Testis (tissue), 5 donors: ENCODE data around the gene CBX5. TPM values are rescaled to one million over a fixed set of nuclear protein-coding genes. Genes with fewer than 3 reads are reported as not detected.
"Not testable (repeated sequence)": the region's sequence is repeated elsewhere in the genome, so short reads cannot be mapped to it uniquely, and the experiment has no call there.

Source experiments
- DNase-seq: peaks from one replicate; pipeline ENCODE4 v3.0.0-alpha.2; 2019
- H3K27ac ChIP-seq, 2 donors: fragments of 200-600 bp; sonication (generic); one replicate each; pipeline ENCODE4 v1.5.1; 2019
- H3K27me3 ChIP-seq: fragments of 200-600 bp; sonication (generic); one replicate; pipeline ENCODE4 v1.5.1; 2019
- H3K36me3 ChIP-seq: fragments of 200-600 bp; sonication (generic); one replicate; pipeline ENCODE4 v1.5.1; 2017; ENCODE audit warnings: low read depth; ENCODE audit errors: missing control alignments
- H3K4me1 ChIP-seq: fragments of 200-600 bp; sonication (generic); one replicate; pipeline ENCODE4 v1.5.1; 2019
- H3K4me3 ChIP-seq, 2 donors: fragments of 200-600 bp; sonication (generic); one replicate each; pipeline ENCODE4 v1.5.1; 2017 to 2019
- H3K9me3 ChIP-seq: fragments of 200-600 bp; sonication (generic); one replicate; pipeline ENCODE4 v1.5.1; 2017
- CTCF ChIP-seq, 3 experiments: fragments of 450-650 bp in 2 of 3; fragments of 200-600 bp in 1 of 3; sonication (generic) in 1 of 3; IDR thresholded peaks; one replicate each; pipeline ENCODE4 v1.5.1; 2016 to 2019; ENCODE audit warnings: antibody characterized with exemption in 3 of 3, mild to moderate bottlenecking in 2 of 3, moderate library complexity in 1 of 3
- POLR2A ChIP-seq: fragments of 450-650 bp; IDR thresholded peaks from one replicate; pipeline ENCODE4 v1.6.1; 2017; ENCODE audit warnings: antibody characterized with exemption, mild to moderate bottlenecking, moderate library complexity
- WGBS, 2 donors: methylation state at CpG; one replicate each; pipeline ENCODE4 v1.1.5; 2018; 5-methylcytosine and 5-hydroxymethylcytosine counted together
- intact Hi-C: fragments of 100-400 bp; cut with DNase I; formaldehyde crosslinking; loops from one replicate; pipeline ENCODE4 v1.15.1; 2023; ENCODE audit warnings: low total_unique reads
- long read RNA-seq, 2 donors: transcript quantifications; one replicate each; lab custom pipeline, GENCODE V29; 2026
- polyA plus RNA-seq: library from polyadenylated mRNA; stranded (reverse); fragments of 350-450 nt; fragmentation: Illumina TruSeq; extraction: RNeasy Lipid Tissue Mini Kit (QIAGEN cat#74804); gene quantifications from one replicate; pipeline ENCODE4 v1.2.3, GENCODE V29; 2014; ENCODE audit warnings: low read depth, low replicate concordance; ENCODE audit not compliant: insufficient read depth
- total RNA-seq, 2 donors: library from RNA; depleted of rRNA; stranded (reverse); fragments of >200 nt; gene quantifications; one replicate each; pipeline ENCODE4 v1.2.3, GENCODE V29; 2016

CBX5 gene
- total RNA-seq: 10 to 100 TPM; 52.7 to 63.9 TPM
- 66.4 TPM for polyA plus RNA-seq
- long read RNA-seq, donor 1, full-length matches to known transcripts: 27 of 3,596 reads
- long read RNA-seq, donor 1, partial matches to known transcripts: 3,301 of 3,596 reads
- long read RNA-seq, donor 1, other reads (novel, unspliced or antisense): 268 of 3,596 reads
- long read RNA-seq, donor 2, full-length matches to known transcripts: 13 of 27 reads
- long read RNA-seq, donor 2, partial matches to known transcripts: 14 of 27 reads
- long read RNA-seq, donor 2, other reads (novel, unspliced or antisense): 0 of 27 reads

DNA sequence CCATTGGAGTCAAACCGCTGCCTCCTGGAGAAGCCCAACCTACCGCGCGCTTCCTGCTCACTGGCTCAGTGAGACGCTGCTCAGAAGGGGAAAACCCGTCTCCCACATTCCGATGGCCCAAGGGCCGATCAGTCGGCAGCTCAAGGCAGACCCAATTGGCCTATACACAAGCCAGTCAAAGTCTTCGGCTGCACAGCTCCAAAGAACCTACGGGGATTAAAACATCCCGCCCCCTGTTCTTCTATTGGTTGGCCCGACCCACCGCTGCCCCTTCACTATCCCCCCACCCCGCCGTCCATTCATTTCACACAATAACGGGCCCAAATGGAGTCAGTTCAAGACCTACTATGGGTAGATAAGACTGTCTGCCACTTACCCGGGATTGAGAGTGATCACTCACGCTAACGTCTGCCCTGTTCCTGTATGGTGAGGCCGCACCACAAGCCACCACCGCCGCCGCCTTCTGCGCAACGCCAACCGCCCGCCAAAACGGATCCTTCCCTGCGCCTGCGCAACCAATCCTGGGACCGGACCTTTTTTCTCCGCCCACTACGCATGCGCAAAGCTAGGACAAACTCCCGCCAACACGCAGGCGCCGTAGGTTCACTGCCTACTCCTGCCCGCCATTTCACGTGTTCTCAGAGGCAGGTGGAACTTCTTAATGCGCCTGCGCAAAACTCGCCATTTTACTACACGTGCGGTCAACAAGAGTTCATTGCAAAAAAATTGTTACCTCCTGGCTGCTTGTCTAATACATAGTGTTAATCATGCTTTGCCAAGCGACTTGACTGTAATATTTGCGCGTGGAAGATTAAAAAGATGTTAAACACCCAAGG, at the start of gene CBX5:
CBX5 (minus strand) TSS at position 491 of the 836 bp plus-strand sequence. CDS start 22,472 bp downstream, outside the sequence.
- intact Hi-C loops: loop anchor here (10.0 kb wide), 1 partner anchor 85 kb away; the partner anchor contains the start of gene GPR84
- 0% methylated on average over 11 to 49 of the region's 49 CpGs for WGBS, 2 donors
- no peaks in the 10 kb centered on the region for H3K36me3 ChIP-seq
- H3K9me3 ChIP-seq: no peaks in the 10 kb centered on the region
- TF ChIP-seq POLR2A (peak; percentile 71), CTCF (IDR thresholded peaks at IDR 0.05) (peak in 1 of 3 experiments; percentile 16)
- peak within 1 kb of the TSS; percentile 90 to 95 for H3K27ac ChIP-seq
- DNase-seq: peak; percentile 99
- H3K27me3 ChIP-seq: no peaks in the 10 kb centered on the region
- peaks cover 38% of the 10 kb centered on the region for H3K4me1 ChIP-seq
- peak within 1 kb of the TSS; percentile 78 to 88 for H3K4me3 ChIP-seq

DNA sequence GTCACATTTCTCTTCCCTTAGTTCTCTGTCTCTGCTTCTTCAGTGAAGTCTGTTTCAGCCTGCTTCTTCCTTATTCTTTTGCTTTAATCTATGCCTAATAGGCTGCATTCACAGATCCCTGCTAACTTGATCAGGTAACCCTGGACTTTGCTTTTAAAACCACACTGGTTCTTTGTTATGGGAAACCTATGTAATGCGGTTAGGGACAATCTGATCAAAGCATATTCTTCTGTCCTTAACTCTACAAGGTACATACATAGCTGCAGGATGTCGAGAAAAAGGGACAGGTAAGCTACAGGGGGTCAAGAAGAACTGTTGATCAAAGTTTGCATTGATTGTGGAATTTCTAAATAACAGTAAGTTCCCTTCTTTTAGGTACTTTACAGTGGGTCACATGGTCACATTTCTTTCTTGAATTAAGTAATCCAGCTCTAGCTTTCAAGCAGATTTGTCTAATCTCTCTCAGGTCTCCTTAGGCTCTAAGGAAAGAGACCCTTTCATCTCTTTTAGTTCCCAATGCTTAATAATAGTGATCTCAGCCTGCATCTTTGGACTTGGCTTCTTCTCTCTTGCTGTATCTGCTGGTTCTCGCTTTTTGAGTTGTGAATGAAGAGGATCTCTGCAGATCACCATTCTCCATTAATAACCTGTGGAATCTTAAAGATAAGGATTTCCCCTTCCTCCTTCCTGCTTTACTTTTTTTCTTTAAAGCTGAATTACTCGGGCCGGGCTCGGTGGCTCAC, 48.8 kb upstream of the CBX5 start:
- H3K27me3 ChIP-seq: no peaks in the 10 kb centered on the region
- peaks cover 17% of the 10 kb centered on the region for H3K4me1 ChIP-seq
- H3K4me3 ChIP-seq: no peak overlapping the region
- TF ChIP-seq POLR2A (no peak), CTCF (IDR thresholded peaks at IDR 0.05) (no peak)
- intact Hi-C loops: no loop called here
- 79 to 83% methylated on average over 6 of the region's 6 CpGs for WGBS, 2 donors
- no peaks in the 10 kb centered on the region for H3K36me3 ChIP-seq
- H3K27ac ChIP-seq: no peak overlapping the region
- no peak for DNase-seq
- H3K9me3 ChIP-seq: no peaks in the 10 kb centered on the region

DNA sequence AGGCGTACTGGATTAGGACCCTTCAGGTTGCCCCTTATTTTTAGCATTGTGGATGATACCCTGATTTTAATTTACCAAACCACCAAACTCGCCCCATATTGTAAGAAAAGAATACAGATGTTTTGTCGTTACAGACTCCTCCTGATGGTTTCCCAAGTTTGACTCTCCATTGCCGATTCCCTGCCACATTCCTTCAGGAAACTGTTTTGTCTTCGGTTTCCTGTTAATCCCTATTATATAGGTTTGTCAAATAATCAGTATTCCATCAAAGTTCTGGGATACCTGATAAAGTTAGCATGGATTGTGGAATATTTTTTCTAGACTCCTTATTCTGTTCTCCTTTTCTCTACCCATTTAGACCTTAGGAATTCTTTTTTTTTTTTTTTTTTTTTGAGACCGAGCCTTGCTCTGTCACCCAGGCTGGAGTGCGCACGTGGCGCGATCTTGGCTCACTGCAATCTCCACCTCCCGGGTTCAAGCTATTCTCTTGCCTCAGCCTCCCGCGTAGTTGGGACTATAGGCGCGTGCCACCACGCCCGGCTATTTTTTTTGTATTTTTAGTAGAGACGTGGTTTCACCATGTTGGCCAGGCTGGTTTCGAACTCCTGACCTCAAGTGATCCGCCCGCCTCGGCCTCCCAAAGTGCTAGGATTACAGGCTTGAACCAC, 45.7 kb upstream of the CBX5 start:
- H3K4me1 ChIP-seq: peaks cover 17% of the 10 kb centered on the region
- H3K27ac ChIP-seq: peak overlapping the region; percentile 84 to 91
- H3K9me3 ChIP-seq, H3K27me3 ChIP-seq, DNase-seq, H3K36me3 ChIP-seq, intact Hi-C loops: not testable (repeated sequence)
- H3K4me3 ChIP-seq: peak overlapping the region; percentile 68 to 73
- 29 to 36% methylated on average over 22 of the region's 22 CpGs for WGBS, 2 donors

DNA sequence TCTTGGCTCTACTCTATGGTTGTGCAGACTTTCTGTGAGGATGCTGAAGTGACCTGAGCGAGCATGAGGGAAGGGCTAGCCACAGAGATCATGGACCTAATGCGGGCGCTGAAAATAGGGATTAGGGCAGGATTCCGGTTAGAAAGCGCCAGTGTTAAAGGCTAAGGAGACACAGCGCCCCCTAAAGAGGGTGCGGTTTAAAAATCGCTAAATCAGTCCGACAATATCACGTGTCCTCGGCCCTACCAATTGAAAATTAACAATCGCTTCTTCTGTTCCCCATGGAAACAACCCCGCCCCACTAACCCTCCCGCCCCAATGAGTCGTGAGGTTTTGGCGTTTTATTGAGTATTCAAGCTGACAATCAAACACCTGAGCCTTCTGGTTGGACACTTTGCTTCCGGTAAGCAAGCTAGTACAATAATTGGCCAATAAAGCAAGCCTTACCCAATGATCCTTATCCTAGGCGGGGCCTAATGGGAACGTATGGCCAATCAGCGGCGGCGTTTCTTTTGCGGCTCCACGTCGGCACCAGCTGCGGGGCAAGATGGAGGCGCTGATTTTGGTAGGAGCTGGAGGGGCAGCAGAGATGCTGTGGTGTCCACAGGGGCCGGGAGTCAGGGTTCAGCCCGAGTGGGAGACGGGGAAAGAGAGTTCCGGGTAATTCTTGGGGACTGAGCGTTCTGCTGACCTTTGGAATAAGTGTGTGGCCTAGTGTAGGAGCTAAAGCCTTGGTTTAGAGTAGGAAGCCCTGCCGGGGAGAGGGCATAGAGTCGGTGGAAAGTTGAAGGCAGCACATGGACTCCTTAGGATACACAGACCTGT, 44.9 kb upstream of the CBX5 start, which contains the start of gene COPZ1:
COPZ1 (plus strand) TSS at position 515 of the 825 bp plus-strand sequence; CDS start at position 548, 33 bp downstream.
- Histone ChIP-seq H3K36me3 (no peaks in the 10 kb centered on the region), H3K27ac (peak within 1 kb of the TSS; percentile 84 to 91), H3K27me3 (no peaks in the 10 kb centered on the region), H3K4me3 (peak within 1 kb of the TSS; percentile 68 to 73), H3K9me3 (no peaks in the 10 kb centered on the region), H3K4me1 (peaks cover 12% of the 10 kb centered on the region)
- intact Hi-C loops: no loop called here
- 2 to 6% methylated on average over 12 to 34 of the region's 34 CpGs for WGBS, 2 donors
- peak; percentile 98 for DNase-seq
- peak; percentile 59 to 85 (median 62) for TF ChIP-seq CTCF (IDR thresholded peaks at IDR 0.05)
- peak; percentile 70 for TF ChIP-seq POLR2A
